Stimulated activated CD4-positive, alpha-beta T cell treated with anti-CD3 and anti-CD28 coated beads, Interleukin-4, amount 100 ng/mL, for 1 hour (primary cell): Measurements from ENCODE around the gene CRLF1.

ENCODE experiments used
- DNase-seq: peaks from one replicate; pipeline ENCODE4 v3.0.0-alpha.2; 2020

Gene CRLF1

DNA sequence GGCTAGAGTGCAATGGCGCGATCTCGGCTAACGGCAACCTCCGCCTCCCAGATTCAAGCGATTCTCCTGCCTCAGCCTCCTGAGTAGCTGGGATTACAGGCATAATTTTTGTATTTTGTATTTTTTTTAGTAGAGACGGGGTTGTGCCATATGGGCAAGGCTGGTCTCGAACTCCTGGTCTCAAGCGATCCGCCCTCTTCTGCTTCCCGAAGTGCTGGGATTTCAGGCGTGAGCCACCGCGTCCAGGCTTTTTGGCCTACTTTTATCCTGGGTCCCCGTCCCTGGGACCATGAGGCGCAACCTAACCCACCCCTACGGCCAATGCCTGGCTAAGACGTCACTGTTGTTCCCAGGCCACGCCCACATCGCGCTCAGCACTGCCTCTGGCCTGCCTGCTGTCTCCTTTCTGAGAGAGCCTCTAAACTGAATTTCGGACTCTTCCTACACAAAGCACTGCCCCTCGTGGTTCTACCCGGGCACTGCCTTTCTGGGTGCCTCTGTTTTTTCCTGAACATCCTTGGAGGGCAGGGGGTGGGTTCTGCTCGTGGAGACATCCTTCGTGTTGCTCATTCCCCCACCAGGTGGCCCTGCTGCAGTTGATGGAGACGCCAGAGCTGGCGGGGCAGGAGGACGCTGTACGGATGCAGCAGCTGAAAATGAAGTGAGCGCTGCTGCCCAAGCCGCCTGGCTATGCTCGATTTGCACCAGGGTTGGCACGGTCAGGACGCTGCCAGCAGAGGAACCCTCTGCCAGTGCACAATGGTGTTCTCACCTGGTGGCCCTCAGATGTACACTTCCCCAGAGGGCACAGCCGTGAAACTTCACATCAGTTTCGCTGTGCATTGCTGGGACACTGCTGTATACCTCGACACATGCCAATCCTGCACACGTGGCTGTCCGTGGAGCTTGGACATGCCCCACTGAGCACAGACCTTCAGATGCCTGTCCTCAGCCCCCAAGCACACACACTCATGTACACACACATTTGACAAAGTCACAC lies 16.0 kb downstream of the CRLF1 start:
- DNase-seq, result no peak

DNA sequence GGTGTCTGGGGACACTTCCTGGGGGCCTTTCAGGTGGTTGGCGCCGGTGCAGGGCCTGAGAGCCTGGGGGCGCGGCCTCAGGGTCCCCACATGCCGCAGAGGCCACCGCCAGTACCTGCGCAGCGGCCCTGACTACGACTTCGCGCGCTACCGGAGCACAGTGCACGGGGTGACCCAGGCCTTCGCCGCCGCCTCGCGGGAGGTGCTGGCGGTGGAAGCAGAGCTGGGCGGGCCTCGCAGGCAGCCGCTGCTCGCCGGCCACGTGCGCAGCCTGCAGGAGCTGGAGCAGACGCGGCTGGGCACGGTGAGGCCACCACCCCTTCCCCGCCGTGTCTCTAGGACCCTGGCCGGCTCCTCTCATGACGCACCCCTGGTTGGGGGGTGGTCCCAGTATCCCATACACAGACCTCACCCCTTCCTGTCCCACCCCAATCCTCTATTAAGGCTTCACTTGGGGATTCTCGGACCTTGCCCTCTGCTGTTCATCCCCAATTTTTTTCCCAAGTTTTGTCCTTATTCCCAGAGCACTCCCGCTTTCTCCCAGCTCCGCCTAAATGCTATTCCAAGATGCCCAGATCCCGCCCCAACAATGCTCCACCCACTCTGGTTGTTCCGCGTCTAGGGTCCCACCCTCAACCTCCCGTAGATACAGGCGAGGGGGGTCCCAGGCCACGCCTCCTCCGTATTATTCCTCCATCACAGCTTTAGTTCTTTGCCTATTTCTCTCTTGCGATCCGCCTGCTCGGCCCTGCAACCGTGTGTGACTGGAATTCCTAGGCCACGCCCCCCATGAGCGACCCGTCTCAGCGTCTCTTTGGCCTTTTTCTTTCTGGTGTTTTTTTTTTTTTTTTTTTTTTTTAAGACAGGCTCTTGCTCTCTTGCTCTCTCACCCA lies 17.0 kb downstream of the CRLF1 start:
- peak; percentile 67 for DNase-seq

DNA sequence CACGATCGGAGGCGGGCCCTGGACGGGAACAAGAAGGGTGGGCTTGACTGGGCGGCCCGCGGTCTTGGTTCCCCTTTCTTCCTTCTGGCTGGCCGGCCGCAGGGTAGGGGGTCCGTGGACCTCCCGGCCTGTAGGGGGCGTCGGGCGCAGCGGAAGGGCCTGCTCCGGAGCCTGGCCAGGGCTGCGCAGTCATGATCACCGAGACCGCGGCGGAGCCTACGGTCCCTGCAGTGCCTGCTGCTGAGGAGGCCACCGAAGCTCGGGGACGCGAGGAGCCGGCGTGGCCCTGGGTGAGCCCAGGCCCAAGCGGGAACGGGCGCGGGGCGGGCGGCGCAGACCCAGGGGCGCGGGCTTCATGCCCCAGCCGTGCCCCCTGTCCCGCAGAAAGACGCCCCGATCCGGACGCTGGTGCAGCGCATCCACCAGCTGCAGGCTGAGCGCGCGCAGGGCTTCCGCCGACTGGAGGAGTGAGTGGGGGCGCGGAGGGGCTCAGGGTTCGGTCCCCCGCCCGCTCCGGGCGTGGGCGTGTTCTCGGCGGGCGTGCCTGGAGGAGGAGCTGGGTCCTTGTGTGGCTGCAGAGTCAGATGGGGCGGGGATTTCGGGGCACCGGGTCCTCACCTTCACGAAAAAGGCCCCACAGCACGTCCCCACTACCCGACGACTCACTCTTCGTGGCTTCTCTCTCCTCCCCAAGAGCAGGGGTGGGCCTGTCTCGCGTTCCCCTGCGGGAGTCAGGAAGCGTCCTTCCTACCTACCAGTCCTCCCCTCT lies 17.8 kb downstream of the CRLF1 start, which contains the start of gene REX1BD:
Gene REX1BD (plus strand): TSS at position 188 of the 769 bp plus-strand sequence. CDS start 4 bp downstream, at position 192.
- DNase-seq, result peak; percentile 92

DNA sequence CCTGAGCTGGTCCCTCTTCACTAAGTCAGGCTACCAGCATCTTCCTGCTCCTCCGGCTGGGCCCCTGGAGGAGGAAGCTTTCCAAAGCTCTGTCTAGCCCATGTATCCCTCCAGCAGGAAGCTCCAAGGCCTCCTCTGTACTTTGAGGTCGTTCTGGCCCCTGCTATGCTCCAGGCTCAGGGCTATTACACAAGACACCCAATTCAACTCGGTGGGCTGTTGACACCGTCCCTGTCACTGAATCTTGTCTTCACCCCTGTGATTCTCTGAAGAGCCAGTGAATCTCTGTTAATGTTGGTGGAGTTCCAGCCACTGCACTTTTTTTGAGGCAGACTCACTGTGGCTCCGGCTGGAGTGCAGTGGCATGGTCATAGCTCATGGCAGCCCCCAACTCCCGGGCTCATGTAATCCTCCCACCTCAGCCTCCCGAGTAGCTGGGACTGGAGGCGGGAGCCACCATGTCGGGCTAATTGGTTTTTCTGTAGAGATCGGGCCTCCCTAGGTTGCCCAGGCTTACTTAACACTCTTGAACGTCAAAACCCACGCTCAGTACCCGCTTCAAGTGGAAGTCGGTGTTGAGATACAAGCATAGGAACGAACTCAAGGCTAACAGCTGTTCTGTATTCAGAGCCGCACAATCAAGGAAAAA lies 18.5 kb downstream of the CRLF1 start:
- DNase-seq, result no peak

DNA sequence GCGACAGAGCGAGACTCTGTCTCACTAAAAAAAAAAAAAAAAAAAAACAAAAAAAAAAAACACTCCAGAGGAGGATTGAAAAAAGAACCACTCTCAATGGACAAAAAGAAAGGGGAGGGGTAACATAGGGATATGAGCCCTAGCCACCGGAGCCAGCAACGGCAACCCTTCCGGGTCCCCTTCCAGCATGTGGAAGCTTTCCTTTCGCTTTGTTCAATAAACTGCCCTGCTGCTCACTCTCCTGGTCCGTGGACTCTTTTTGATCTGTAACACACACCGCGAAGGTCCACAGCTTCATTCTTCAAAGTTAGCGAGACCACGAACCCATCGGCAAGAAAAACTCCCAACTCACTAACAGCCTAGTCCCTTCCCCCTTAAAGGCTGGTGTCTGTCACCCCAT lies 19.0 kb downstream of the CRLF1 start:
- DNase-seq, result no peak

DNA sequence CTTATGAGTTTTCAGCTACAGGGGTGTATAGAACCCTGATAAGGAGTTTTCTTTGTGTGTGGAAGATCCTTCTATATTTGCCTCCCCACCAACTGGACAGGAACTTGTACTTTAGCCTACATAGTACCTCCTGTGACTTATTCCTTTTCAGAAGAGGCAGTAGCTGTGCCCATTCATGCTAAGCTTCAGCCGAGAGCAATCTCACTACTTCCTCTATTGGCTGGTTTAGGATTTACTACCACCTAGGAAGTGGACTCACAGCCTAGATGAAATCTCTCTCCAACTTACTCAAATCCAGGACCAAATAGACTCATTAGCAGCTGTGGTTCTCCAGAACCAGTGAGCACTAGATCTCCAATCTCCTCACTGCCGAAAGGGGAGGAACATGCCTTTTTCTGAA lies 20.3 kb downstream of the CRLF1 start:
- DNase-seq, result no peak

DNA sequence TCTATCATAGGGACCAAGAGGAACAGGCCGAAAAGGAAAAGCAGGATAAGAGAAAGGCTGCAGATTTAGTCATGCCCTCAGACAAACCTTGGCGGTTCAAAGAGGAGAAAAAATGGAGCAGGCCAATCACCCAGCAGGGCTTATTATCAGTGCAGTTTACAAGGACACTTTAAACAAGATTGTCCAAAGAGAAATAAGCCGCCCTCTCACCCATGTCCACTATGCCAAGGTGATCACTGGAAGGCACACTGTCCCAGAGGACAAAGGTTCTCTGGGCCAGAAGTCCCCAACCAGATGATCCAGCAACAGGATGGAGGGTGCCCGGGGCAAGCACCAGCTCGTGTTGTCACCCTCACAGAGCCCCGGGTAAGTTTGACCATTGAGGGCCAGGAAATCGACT lies 26.3 kb downstream of the CRLF1 start:
- DNase-seq, result no peak

DNA sequence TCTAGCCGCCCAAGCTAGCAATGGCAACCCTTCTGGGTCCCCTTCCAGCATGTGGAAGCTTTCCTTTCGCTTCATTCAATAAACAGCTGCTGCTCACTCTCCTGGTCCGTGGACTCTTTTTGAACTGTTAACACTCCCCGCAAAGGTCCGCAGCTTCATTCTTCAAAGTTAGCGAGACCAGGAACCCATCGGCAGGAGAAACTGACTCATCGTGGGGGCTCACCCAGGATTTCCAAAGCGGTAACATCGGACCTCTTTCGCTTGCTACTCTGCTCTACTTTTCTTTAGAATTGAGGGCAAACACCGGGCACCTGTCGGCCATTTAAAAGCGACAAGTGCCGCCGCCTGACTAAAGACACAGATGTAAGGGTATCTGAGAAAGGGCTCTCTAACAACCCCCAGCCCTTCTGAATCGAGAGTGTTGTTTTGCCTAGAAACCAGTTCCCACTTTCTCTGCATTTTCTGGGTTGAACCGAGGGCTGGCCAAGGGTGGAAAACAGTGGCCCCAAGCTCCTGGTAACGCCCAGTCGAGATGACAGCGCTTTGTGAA lies 29.2 kb downstream of the CRLF1 start:
- DNase-seq, result no peak

DNA sequence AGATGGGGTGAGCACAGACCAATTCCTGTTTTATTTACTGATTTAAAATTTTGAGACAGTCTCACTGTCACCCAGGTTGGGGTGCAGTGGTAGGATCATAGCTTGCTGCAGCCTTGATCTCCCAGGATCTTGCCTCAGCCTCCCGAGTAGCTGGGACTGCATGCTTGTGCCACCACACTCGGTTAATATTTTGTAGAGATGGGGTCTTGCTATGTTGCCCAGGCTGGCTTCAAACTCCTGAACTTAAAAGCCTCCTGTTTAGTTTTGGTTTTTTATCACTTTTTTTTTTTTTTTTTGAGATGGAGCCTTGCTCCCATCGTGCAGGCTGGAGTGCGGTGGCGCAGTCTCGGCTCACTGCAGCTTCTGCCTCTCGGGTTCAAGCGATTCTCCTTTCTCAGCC lies 30.2 kb downstream of the CRLF1 start:
- no peak for DNase-seq

GRCh38 chr19:18574691-18575291 lies 31.8 kb downstream of the CRLF1 start:
- DNase-seq, result no peak

GRCh38 chr19:18571564-18572344 lies 34.8 kb downstream of the CRLF1 start, which contains the start of gene UBA52:
Gene UBA52, plus strand, starts transcription at chr19:18571857. Its CDS starts 1,444 bp downstream, at chr19:18573301.
- peak; percentile 99 for DNase-seq

GRCh38 chr19:18568367-18568766 lies 38.2 kb downstream of the CRLF1 start:
- no peak for DNase-seq

GRCh38 chr19:18566953-18567352 lies 39.6 kb downstream of the CRLF1 start:
- no peak for DNase-seq

DNA sequence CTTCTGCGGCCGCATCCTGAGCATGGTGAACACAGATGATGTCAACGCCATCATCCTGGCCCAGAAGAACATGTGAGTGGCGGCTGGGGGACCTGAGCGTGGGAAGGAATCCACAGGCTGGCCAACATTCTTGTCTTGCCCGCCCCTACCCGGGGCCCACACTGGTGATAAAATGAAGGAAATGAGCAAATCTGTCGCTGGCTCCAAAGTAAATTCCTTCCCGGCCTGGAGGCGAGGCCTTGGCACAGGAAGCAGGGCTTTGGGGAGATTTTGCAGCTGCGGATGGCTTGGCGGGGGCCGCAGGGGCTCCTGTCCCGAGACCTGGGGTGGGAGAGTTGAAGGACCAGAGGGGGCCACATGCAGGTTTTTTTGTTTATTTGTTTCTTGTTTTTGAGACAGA lies 44.5 kb downstream of the CRLF1 start:
- DNase-seq, result no peak

GRCh38 chr19:18559685-18560084 lies 46.9 kb downstream of the CRLF1 start:
- DNase-seq, result no peak

- DNase-seq, result no peak
These were observed 48.0 kb downstream of the CRLF1 start for GRCh38 chr19:18558604-18559003.

DNA sequence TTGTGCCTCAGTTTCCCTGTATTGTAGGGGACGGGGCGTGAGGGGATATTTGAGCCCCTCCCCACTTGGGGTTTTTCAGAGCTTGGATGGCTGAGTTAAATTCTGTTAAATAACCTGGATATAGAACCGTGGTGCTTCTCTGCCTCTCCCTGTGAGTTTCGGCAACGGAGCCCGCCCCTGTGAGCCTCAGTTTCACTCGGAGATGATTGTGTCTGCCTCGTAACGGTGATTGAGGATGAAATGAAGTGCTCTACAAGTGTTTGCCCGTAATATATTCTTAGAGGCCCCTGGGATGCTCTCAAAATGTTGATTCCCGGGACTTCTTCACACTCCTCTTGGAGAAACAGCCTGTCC lies 48.4 kb downstream of the CRLF1 start:
- DNase-seq, result peak; percentile 26

DNA sequence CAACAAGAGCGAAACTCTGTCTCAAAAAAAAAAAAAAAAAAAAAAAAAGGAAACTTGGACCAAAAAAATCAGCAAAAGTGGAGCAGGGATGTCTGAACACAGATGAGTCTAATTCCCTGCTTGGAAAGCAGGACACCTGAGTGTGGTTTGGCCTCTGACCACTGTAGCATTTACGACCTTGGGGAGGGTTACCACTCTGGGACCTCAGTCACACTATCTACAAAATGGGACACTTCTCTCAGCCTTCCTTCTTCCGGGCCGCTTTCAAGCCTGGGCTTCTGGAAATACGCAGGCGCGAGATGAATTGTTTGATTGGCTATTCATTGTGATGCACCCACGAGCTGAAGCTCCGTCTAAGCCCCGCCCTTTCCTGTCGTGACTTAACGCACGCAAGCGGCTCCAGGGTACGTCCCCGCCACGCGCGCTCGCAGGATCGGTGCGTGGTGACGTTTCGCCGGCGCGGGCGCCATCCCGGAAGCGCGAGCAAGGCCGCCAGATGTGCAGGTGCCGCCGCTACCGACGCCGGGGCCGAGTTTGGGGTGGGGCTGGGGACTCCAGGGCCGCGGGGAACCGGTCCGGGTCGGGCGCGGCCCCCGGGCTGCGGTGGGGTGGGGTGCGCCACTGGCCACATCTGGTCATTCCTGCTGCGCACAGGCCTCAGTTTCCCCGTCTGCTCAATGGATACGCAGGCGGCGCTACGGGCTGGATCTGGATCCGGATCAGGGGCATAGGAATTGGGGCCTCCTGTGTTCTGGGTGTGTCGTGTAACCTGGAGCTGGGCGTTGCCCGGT lies 49.0 kb downstream of the CRLF1 start, which contains the start of gene KXD1:
Gene KXD1 (plus strand): TSS at position 460 of the 791 bp plus-strand sequence. CDS start 4,187 bp downstream, outside the sequence.
- peak; percentile 96 for DNase-seq

DNA sequence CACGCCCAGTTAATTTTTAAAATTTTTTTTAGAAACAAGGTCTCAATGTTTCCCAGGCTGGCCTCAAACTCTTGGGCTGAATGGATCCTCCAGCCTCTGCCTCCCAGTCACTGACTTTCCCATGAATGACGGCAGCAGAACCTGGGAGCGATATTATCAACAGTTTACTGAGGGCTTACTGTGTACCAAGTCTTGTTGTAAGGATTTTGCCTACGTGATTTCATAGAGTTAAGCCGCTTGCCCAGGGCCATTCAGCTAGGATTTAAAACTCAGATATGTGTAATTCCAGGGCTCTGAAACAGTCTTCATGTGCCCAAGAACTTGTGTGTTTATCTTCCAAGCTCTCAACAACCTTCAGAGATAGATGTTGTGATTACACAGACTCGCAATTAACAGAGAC lies 55.0 kb downstream of the CRLF1 start:
- DNase-seq, result no peak
